Neural cell (in vitro differentiated cells): ENCODE data around the gene TPCN1. TPM values are rescaled to one million over a fixed set of nuclear protein-coding genes. Genes with fewer than 3 reads are reported as not detected.
"Not testable (repeated sequence)": the region's sequence is repeated elsewhere in the genome, so short reads cannot be mapped to it uniquely, and the experiment has no call there.

Experiments
- H2AFZ ChIP-seq: fragments of 200-600, 300-800 bp; sonication (generic), shearing (Covaris generic); 2 replicates; pipeline ENCODE4 v1.6.0; 2014; ENCODE audit warnings: low read depth, mild to moderate bottlenecking, antibody characterized with exemption, low read length, moderate library complexity
- H3F3A ChIP-seq: fragments of 200-600 bp; shearing (Covaris generic); 2 replicates; pipeline ENCODE4 v1.6.1; 2016; ENCODE audit warnings: mild to moderate bottlenecking, moderate library complexity, mixed read lengths, antibody characterized with exemption, low read length; ENCODE audit not compliant: insufficient read depth, poor library complexity, severe bottlenecking
- H3K27ac ChIP-seq: fragments of 200-600, 300-800 bp; sonication (generic), shearing (Covaris generic); 2 replicates; pipeline ENCODE4 v1.5.1; 2014; ENCODE audit warnings: mild to moderate bottlenecking, low read length, moderate library complexity
- H3K27me3 ChIP-seq: fragments of 300-800, 200-600 bp; sonication (generic), shearing (Covaris generic); 2 replicates; pipeline ENCODE4 v1.6.0; 2014; ENCODE audit warnings: mild to moderate bottlenecking, low read depth, low read length, moderate library complexity; ENCODE audit not compliant: insufficient read depth
- H3K36me3 ChIP-seq: fragments of 300-800, 200-600 bp; sonication (generic), shearing (Covaris generic); 2 replicates; pipeline ENCODE4 v1.5.1; 2014; ENCODE audit warnings: mild to moderate bottlenecking, antibody characterized with exemption, low read length, moderate library complexity; ENCODE audit not compliant: insufficient read depth
- H3K4me2 ChIP-seq: fragments of 300-800, 200-600 bp; sonication (generic), shearing (Covaris generic); 2 replicates; pipeline ENCODE4 v1.6.0; 2014; ENCODE audit warnings: mild to moderate bottlenecking, low read length
- H3K4me3 ChIP-seq: fragments of 300-800, 200-600 bp; sonication (generic), shearing (Covaris generic); 2 replicates; pipeline ENCODE4 v1.5.1; 2014; ENCODE audit warnings: mild to moderate bottlenecking, low read length, moderate library complexity
- H3K79me2 ChIP-seq: fragments of 200-600 bp; shearing (Covaris generic); replicated peaks from 2 replicates; pipeline ENCODE4 v1.6.0; 2014; ENCODE audit warnings: mild to moderate bottlenecking, low read length, moderate library complexity; ENCODE audit not compliant: insufficient read depth
- H3K9ac ChIP-seq: fragments of 300-800, 200-600 bp; sonication (generic), shearing (Covaris generic); 2 replicates; pipeline ENCODE4 v1.6.1; 2016; ENCODE audit warnings: mild to moderate bottlenecking, low read length, mixed read lengths
- H3K9me2 ChIP-seq: fragments of 200-600 bp; shearing (Covaris generic); 2 replicates; pipeline ENCODE4 v1.6.1; 2016; ENCODE audit warnings: mild to moderate bottlenecking, low read length, mixed read lengths; ENCODE audit not compliant: insufficient read depth
- H3K9me3 ChIP-seq: fragments of 200-600, 300-800 bp; sonication (generic), shearing (Covaris generic); 2 replicates; pipeline ENCODE4 v1.6.1; 2016; ENCODE audit warnings: mild to moderate bottlenecking, mixed run types, low read length, moderate library complexity, mixed read lengths
- H4K20me1 ChIP-seq: fragments of 200-600 bp; shearing (Covaris generic); 2 replicates; pipeline ENCODE4 v1.6.1; 2016; ENCODE audit warnings: mild to moderate bottlenecking, mixed run types; ENCODE audit not compliant: insufficient read depth
- CTCF ChIP-seq: fragments of 450-650 bp; IDR thresholded peaks from 2 replicates; pipeline ENCODE4 v1.5.1; 2014; ENCODE audit warnings: antibody characterized with exemption, mild to moderate bottlenecking, moderate library complexity; ENCODE audit not compliant: poor library complexity, severe bottlenecking
- EP300 ChIP-seq: fragments of 450-650 bp; conservative IDR thresholded peaks from 2 replicates; pipeline ENCODE4 v1.6.1; 2014; ENCODE audit warnings: antibody characterized with exemption, mild to moderate bottlenecking, moderate library complexity; ENCODE audit not compliant: poor library complexity, severe bottlenecking
- EZH2 ChIP-seq: fragments of 200-600, 300-800 bp; shearing (Covaris generic), sonication (generic); IDR thresholded peaks from 2 replicates; pipeline ENCODE4 v1.6.1; 2014; ENCODE audit warnings: antibody characterized with exemption, low read length, borderline replicate concordance, mild to moderate bottlenecking; ENCODE audit not compliant: insufficient read depth, poor library complexity, severe bottlenecking
- MXI1 ChIP-seq: fragments of 450-650 bp; conservative IDR thresholded peaks from 2 replicates; pipeline ENCODE4 v1.6.1; 2014; ENCODE audit warnings: antibody characterized with exemption, mild to moderate bottlenecking; ENCODE audit not compliant: poor library complexity, severe bottlenecking
- POLR2AphosphoS5 ChIP-seq: IDR thresholded peaks from 2 replicates; pipeline ENCODE4 v1.6.1; 2012
- RAD21 ChIP-seq: fragments of 450-650 bp; conservative IDR thresholded peaks from 2 replicates; pipeline ENCODE4 v1.6.1; 2014; ENCODE audit warnings: antibody characterized with exemption, mild to moderate bottlenecking, moderate library complexity
- REST ChIP-seq: IDR thresholded peaks from 2 replicates; pipeline ENCODE4 v1.6.1; 2012; ENCODE audit warnings: borderline replicate concordance
- SMC3 ChIP-seq: fragments of 450-650 bp; conservative IDR thresholded peaks from 2 replicates; pipeline ENCODE4 v1.6.1; 2014; ENCODE audit warnings: antibody characterized with exemption, mild to moderate bottlenecking, moderate library complexity; ENCODE audit not compliant: poor library complexity
- TAF1 ChIP-seq: IDR thresholded peaks from 2 replicates; pipeline ENCODE4 v1.6.1; 2012; ENCODE audit warnings: low read depth
- polyA plus RNA-seq: library from polyadenylated mRNA; depleted of rRNA; stranded (reverse); fragments of >200 nt; gene quantifications from 2 replicates; pipeline ENCODE4 v1.2.3, GENCODE V29; 2014

TPCN1 gene
- polyA plus RNA-seq, 1 donor from 2014 or later, result 4.0 TPM

GRCh38 chr12:113204804-113205203 lies 16.5 kb upstream of the TPCN1 start:
- no peaks in the 10 kb centered on the region for H3K36me3 ChIP-seq

DNA sequence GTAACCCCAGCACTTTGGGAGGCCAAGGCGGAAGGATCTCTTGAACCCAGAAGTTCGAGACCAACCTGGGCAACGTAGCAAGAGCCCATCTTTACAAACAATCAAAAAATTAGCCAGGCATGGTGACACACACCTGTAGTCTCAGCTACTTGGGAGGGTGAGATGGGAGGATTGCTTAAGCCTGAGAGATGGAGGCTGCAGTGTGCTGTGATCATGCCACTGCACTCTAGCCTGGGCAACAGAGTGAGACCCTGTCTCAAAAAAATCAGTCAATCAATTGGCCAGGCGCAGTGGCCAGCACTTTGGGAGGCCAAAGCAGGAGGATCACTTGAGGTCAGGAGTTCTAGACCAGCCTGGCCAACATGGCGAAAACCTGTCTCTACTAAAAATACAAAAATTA lies 14.5 kb upstream of the TPCN1 start:
- not testable (repeated sequence) for H3K79me2 ChIP-seq

More at GRCh38 chr12:113204804-113205203, 16.5 kb upstream of the TPCN1 start:
- H2AFZ ChIP-seq, result no peak overlapping the region
- no peaks in the 10 kb centered on the region for H3K9me2 ChIP-seq
- H3K4me3 ChIP-seq, result no peak overlapping the region
- no peaks in the 10 kb centered on the region for H3K9me3 ChIP-seq
- no peaks in the 10 kb centered on the region for H3K79me2 ChIP-seq
- no peaks in the 10 kb centered on the region for H4K20me1 ChIP-seq
- H3K9ac ChIP-seq, result no peak overlapping the region
- H3K4me2 ChIP-seq, result no peak overlapping the region
- no peak for TF ChIP-seq EZH2
- no peak for TF ChIP-seq REST
- TF ChIP-seq RAD21, result no peak
- no peak for TF ChIP-seq TAF1
- TF ChIP-seq POLR2AphosphoS5, result no peak
- no peak for TF ChIP-seq EP300
- no peak for TF ChIP-seq MXI1
- no peak for TF ChIP-seq SMC3
- no peak for TF ChIP-seq CTCF
- H3K27me3 ChIP-seq, result no peaks in the 10 kb centered on the region
- no peaks in the 10 kb centered on the region for H3F3A ChIP-seq
- H3K27ac ChIP-seq, result no peak overlapping the region

GRCh38 chr12:113207613-113208040 lies 13.6 kb upstream of the TPCN1 start:
- Histone ChIP-seq H3K79me2 (no peaks in the 10 kb centered on the region), H3K9me2 (no peaks in the 10 kb centered on the region), H3K4me3 (no peak overlapping the region), H3K27me3 (no peaks in the 10 kb centered on the region), H3K27ac (no peak overlapping the region), H2AFZ (no peak overlapping the region), H3K9ac (no peak overlapping the region), H3K4me2 (no peak overlapping the region), H3K9me3 (no peaks in the 10 kb centered on the region), H4K20me1 (no peaks in the 10 kb centered on the region), H3K36me3 (no peaks in the 10 kb centered on the region), H3F3A (no peaks in the 10 kb centered on the region)
- no peak for TF ChIP-seq POLR2AphosphoS5
- TF ChIP-seq CTCF, result no peak
- TF ChIP-seq EZH2, result no peak
- no peak for TF ChIP-seq RAD21
- TF ChIP-seq SMC3, result no peak

More for the DNA sequence above, 14.5 kb upstream of the TPCN1 start:
- H3F3A ChIP-seq, H3K4me3 ChIP-seq, H3K9me3 ChIP-seq, H4K20me1 ChIP-seq, H3K27ac ChIP-seq, H2AFZ ChIP-seq, H3K4me2 ChIP-seq, H3K9me2 ChIP-seq, H3K36me3 ChIP-seq, H3K27me3 ChIP-seq, H3K9ac ChIP-seq: not testable (repeated sequence)
